ENCODE results near the gene MBOAT1.

MBOAT1 gene

DNA sequence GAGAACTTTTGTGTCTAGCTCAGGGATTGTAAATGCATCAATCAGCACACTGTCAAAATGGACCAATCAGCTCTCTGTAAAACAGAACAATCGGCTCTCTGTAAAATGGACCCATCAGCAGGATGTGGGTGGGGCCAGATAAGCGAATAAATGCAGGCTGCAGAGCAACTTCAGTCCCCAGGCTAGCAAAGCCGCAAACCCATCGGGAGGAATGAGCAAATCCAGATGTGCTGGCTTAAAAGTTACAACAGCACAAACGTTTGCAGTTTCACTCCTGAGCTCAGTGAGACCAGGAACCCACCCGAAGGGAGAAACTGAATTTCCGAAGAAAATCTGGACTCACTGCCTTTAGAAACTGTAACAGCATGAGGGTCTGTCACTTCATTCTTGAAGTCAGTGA, 21.9 kb upstream of the MBOAT1 start:
- no peak for DNase-seq

DNA sequence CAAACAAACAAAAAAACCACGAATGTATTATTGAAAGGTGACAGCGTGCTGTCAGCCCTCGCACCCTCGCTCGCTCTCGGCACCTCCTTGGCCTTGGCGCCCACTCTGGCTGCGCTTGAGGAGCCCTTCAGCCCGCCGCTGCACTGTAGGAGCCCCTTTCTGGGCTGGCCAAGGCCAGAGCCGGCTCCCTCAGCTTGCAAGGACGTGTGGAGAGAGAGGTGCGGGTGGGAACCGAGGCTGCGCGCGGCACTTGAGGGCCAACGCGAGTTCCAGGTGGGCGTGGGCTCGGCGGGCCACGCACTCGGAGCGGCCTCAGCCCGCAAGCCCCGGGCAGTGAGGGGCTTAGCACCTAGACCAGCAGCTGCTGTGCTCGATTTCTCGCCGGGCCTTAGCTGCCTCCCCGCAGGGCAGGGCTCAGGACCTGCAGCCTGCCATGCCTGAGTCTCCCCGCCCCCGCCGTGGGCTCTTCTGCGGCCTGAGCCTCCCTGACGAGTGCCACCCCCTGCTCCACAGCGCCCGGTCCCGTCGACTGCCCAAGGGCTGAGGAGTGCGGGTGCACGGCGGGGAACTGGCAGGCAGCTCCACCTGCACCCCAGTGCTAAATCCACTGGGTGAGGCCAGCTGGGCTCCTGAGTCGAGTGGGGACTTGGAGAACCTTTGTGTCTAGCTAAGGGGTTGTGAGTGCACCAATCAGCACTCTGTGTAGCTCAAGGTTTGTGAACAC, 20.9 kb upstream of the MBOAT1 start:
- no peak for DNase-seq

GRCh38 chr6:20232188-20232587, 19.9 kb upstream of the MBOAT1 start:
- DNase-seq, result no peak

GRCh38 chr6:20230401-20231119, 18.3 kb upstream of the MBOAT1 start:
- no peak for DNase-seq

DNA sequence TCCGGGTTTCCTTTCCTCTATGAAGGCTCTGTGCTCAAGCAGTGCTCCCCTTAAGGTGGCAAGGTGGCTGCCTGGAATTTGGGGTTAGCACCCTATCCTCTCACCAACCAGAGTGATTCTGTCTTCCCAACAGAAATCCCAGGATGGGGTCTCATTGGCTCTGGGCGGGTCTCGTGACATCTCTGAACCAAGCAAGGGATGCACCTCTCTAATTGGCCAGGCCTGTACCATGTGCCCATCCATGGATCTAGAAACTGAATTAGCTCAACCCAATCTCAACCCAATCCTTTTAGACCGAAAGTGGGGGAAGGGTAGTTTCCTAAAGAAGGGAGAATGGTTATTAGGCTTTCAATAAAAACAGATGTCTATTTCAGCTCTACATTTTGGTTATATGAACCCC, 17.6 kb upstream of the MBOAT1 start:
- no peak for DNase-seq

- DNase-seq, result no peak
Observed at GRCh38 chr6:20227350-20227749, 15.1 kb upstream of the MBOAT1 start.

DNA sequence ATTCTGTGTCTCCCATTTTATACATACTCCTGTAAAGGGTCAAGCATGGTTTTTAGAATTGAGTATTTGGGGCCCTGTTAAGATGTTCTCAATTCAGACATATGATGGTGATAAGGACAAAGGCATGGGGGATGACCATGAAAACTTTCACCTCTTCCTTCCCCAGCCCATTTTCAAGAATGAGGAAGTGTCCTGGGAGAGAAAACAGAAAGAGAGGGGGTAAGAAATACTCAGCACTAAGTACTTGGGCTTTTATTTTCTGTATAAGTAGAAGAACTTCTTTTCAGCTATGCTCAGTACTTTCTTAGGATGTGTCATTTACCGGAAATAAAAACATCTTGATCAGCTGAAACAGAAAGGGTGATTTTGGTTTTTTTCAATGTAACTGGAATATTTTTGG, 10.9 kb upstream of the MBOAT1 start:
- DNase-seq, result no peak

GRCh38 chr6:20221421-20221820, 9.2 kb upstream of the MBOAT1 start:
- no peak for DNase-seq

GRCh38 chr6:20220359-20220758, 8.1 kb upstream of the MBOAT1 start:
- no peak for DNase-seq

DNA sequence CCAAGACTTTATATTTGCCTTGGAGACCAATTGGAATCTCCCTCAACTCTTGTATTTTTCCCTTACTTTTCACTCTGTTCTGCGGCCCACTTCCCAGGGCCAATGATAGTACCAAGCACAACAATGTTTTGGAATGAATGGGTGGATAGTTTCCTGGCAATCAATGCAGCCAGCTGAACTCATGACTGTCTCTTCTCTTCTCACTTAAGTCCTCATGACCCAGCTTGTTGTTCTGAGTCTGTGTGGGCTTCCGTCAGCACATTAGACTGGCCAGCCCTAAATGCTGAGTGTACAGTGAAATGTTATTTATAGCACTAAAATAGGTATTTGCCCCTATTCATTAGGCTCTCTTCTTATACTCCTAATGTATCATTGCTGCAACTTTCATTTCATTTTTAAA, 5.6 kb upstream of the MBOAT1 start:
- no peak for DNase-seq

GRCh38 chr6:20217324-20217855, 5.1 kb upstream of the MBOAT1 start:
- no peak for DNase-seq

GRCh38 chr6:20215310-20215709, 3.0 kb upstream of the MBOAT1 start:
- DNase-seq, result no peak

DNA sequence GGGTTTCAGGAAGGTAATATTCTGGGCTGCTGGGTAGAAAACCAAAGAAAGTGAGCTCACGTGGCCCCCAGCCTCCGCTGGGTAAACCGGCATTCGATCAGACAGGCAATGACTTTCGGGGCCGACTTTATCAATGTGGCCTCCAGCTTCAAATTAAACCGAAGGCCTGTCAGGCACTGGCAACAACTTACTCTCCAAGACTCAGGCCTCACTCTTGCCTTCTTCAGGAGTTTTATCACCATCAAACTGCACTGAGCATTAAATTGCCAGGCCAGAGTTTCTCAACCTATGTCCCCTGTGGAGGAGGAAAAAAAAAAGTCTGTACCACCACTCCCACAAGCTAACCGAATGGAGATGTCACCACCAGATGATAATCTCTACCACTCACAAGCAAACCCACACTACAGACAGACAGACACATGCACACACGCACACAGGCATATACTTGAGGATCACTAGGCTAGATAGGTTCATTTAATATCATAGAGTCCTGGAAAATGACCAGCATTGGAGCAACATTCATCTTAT, 1.1 kb upstream of the MBOAT1 start:
- peak in 1 of 51 donors; percentile 3 for DNase-seq

GRCh38 chr6:20211941-20212391, 303 bp downstream of the MBOAT1 start:
- DNase-seq, result peak in 7 of 51 donors; percentile 38 to 74 (median 49)

DNA sequence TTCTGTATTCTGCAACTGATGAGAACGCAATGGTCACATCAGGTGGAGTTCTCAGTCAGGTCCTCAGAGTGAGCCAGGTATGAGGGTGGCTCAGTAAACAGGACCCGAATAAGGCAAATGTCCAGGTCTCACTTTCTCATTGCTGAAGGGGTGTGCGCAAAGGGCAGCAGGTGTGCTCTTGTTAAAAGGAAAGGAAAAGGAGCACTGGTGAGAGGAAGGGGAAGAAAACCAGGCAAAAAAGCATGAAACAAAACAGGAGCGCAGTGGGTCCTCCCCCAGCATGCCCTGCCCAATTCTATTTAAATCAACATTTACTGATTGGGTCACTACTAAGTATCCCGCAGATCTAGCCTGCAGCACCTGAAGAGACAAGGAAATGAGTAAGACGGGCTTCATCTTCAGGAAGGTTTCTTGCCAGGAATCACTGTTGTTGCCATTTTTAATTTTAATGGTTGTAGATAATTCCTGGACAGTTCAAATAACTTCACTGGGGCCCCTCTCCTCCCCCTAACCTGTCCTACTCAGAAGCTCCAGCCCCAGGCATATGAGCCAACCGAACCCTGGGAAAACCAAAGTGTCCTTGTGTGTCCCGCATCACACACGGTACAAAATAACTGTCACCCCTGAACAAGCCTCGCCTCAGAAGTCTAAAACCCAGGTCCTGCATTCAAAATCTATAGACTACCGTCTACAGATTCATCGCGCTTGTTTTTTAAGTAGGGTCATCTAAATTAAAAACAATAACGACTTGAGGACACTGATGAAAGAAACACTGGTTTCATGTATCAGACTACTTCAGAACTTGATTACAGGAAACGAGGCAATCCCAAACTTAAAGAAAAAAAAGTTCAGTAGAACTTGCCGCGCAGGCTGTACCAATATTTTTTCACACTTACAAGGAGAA, 980 bp downstream of the MBOAT1 start:
- DNase-seq, result no peak

- no peak for DNase-seq
Observed at GRCh38 chr6:20210158-20210557, 2.1 kb downstream of the MBOAT1 start.

DNA sequence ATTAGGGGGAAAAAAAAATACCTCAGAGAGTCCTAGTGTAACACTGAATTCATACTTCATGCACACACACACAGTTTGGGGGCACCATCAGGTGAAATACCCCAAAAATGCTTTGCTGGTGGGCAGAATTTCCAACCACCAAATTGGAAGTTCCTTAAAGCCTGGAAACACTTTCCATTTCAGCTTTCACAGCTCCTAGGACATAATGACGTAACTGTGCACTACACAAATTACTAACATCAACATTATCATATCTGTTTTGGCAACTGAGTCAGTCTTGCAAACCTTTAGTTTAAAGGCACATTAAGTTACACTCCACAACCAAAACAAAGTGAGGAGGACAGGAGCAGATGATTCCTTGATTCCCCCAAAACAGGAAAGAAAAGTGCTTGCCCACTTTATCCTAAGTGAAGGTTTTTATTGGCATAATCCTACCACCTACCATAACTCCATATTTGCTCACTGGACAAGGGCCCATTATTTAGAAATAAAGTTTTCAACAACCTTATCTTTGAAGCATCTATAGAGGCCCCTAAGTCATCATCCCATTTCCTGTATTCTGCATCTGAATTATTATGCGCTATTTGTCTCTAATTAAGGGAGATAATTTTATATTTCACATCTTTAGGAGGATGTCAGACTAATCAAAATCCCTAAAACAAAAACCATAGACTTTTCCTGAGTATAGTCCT, 3.4 kb downstream of the MBOAT1 start:
- no peak for DNase-seq

- DNase-seq, result no peak
Observed at GRCh38 chr6:20207088-20207418, 5.2 kb downstream of the MBOAT1 start.

GRCh38 chr6:20205722-20206161, 6.5 kb downstream of the MBOAT1 start:
- DNase-seq, result no peak

GRCh38 chr6:20204512-20204894, 7.8 kb downstream of the MBOAT1 start:
- DNase-seq, result no peak
